Fibroblast of skin of scalp (primary cell): ENCODE results near the gene KIAA0232.
"Not testable (repeated sequence)": the region's sequence is repeated elsewhere in the genome, so short reads cannot be mapped to it uniquely, and the experiment has no call there.

Experiments used
- DNase-seq: peaks from one replicate; pipeline ENCODE4 v3.0.0-alpha.2; 2013

The KIAA0232 gene

GRCh38 chr4:6804082-6804752, 21.7 kb downstream of the KIAA0232 start:
- DNase-seq: no peak

GRCh38 chr4:6806924-6807626, 24.5 kb downstream of the KIAA0232 start:
- DNase-seq: no peak

GRCh38 chr4:6808259-6808658, 25.7 kb downstream of the KIAA0232 start:
- no peak for DNase-seq

- no peak for DNase-seq
Observed at GRCh38 chr4:6811165-6811564, 28.6 kb downstream of the KIAA0232 start.

- no peak for DNase-seq
Observed at GRCh38 chr4:6812766-6813165, 30.2 kb downstream of the KIAA0232 start.

GRCh38 chr4:6813725-6814124, 31.2 kb downstream of the KIAA0232 start:
- DNase-seq: no peak

GRCh38 chr4:6815029-6815836, 32.7 kb downstream of the KIAA0232 start:
- no peak for DNase-seq

GRCh38 chr4:6819295-6819694, 36.8 kb downstream of the KIAA0232 start:
- no peak for DNase-seq

GRCh38 chr4:6820695-6821094, 38.2 kb downstream of the KIAA0232 start:
- DNase-seq: no peak

GRCh38 chr4:6824071-6824470, 41.5 kb downstream of the KIAA0232 start:
- peak; percentile 22 for DNase-seq

- no peak for DNase-seq
Observed at GRCh38 chr4:6824772-6825402, 42.4 kb downstream of the KIAA0232 start.

GRCh38 chr4:6825403-6825802, 42.9 kb downstream of the KIAA0232 start:
- no peak for DNase-seq

- no peak for DNase-seq
Observed at GRCh38 chr4:6826781-6827508, 44.4 kb downstream of the KIAA0232 start.

GRCh38 chr4:6829086-6829485, 46.6 kb downstream of the KIAA0232 start:
- DNase-seq: no peak

- peak; percentile 15 for DNase-seq
Observed at GRCh38 chr4:6834867-6835266, 52.3 kb downstream of the KIAA0232 start.

- not testable (repeated sequence) for DNase-seq
Observed at GRCh38 chr4:6835616-6836015, 53.1 kb downstream of the KIAA0232 start.

GRCh38 chr4:6837106-6837505, 54.6 kb downstream of the KIAA0232 start:
- not testable (repeated sequence) for DNase-seq

GRCh38 chr4:6839579-6839978, 57.1 kb downstream of the KIAA0232 start:
- no peak for DNase-seq

- peak; percentile 57 for DNase-seq
Observed at GRCh38 chr4:6840062-6840976, 57.8 kb downstream of the KIAA0232 start.

GRCh38 chr4:6845027-6845426, 62.5 kb downstream of the KIAA0232 start:
- no peak for DNase-seq

GRCh38 chr4:6845574-6845973, 63.0 kb downstream of the KIAA0232 start:
- no peak for DNase-seq
